NT2/D1 (cell line): ENCODE data around the gene LIPJ.

Experiments
- DNase-seq: peaks from one replicate; pipeline ENCODE4 v3.0.0-alpha.2; 2011; ENCODE audit warnings: low read depth, low spot score
- H3K27me3 ChIP-seq: 2 replicates; pipeline ENCODE4 v1.6.0; 2011; ENCODE audit warnings: mild to moderate bottlenecking; ENCODE audit not compliant: insufficient read length, insufficient read depth
- H3K36me3 ChIP-seq: 2 replicates; pipeline ENCODE4 v1.6.1; 2011; ENCODE audit warnings: mild to moderate bottlenecking, low read length, mixed read lengths; ENCODE audit not compliant: insufficient read depth, insufficient read length
- H3K4me1 ChIP-seq: 2 replicates; pipeline ENCODE4 v1.5.1; 2011; ENCODE audit not compliant: insufficient read depth, insufficient read length
- H3K4me3 ChIP-seq: 2 replicates; pipeline ENCODE4 v1.5.1; 2011; ENCODE audit warnings: low read depth; ENCODE audit not compliant: insufficient read length
- H3K9ac ChIP-seq: 2 replicates; pipeline ENCODE4 v1.6.0; 2011; ENCODE audit warnings: low read depth; ENCODE audit not compliant: insufficient read length
- H3K9me3 ChIP-seq: 2 replicates; pipeline ENCODE4 v1.5.1; 2011; ENCODE audit warnings: mild to moderate bottlenecking, low read length; ENCODE audit not compliant: insufficient read depth
- SUZ12 ChIP-seq: IDR thresholded peaks from 2 replicates; pipeline ENCODE4 v1.6.1; 2011; ENCODE audit not compliant: insufficient read length, insufficient read depth; ENCODE audit errors: extremely low read depth
- YY1 ChIP-seq: IDR thresholded peaks from 2 replicates; pipeline ENCODE4 v1.6.1; 2011; ENCODE audit not compliant: insufficient read length, insufficient read depth
- ZNF274 ChIP-seq: IDR thresholded peaks from 2 replicates; pipeline ENCODE4 v1.6.1; 2011; ENCODE audit warnings: mild to moderate bottlenecking, low read depth, low read length

Gene LIPJ

DNA sequence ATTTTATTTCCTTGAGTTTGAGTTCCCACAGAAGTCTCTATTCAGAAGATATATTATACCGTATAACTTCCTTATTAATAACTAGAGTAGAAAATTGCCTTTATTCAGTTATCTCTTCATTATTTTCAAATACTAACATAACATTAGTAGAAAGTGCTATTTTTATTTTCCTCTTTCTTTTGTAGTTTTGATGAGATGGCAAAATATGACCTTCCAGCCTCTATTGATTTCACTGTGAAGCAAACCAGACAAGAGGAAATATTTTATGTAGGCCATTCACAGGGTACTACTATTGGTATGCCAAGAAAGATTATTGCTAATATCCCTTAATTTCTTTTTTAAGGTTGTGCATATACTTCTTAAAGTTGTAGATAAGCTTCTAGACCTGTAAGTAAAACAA is 7.9 kb downstream of the LIPJ start:
- no peak for DNase-seq
- Histone ChIP-seq H3K27me3 (no peaks in the 10 kb centered on the region), H3K4me3 (no peak overlapping the region), H3K9ac (no peak overlapping the region), H3K9me3 (no peaks in the 10 kb centered on the region), H3K36me3 (no peaks in the 10 kb centered on the region), H3K4me1 (no peaks in the 10 kb centered on the region)
- TF ChIP-seq YY1, result no peak
- no peak for TF ChIP-seq SUZ12
- TF ChIP-seq ZNF274, result no peak

DNA sequence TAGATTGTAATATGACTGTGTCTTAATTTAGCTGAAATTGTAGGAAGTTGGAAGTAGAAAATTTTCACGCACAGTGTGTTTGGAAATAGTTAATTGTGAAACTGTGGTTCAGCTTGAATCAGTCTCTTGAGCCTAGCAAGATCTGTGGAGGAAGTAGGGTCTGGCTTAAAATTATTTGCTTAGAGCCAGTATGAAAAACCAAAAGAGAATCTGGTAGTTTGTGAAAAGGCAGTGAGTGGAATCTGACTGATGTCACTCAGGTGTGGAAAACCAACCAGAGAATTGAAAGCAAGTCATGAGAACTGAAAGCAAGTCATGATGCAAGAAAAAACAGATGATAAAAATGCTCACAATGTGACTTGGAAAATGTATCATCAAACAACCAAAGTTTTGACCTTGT is 11.5 kb downstream of the LIPJ start:
- no peaks in the 10 kb centered on the region for H3K4me1 ChIP-seq
- no peaks in the 10 kb centered on the region for H3K36me3 ChIP-seq
- H3K9ac ChIP-seq, result no peak overlapping the region
- TF ChIP-seq YY1 (no peak), ZNF274 (no peak), SUZ12 (no peak)
- H3K9me3 ChIP-seq, result no peaks in the 10 kb centered on the region
- no peak for DNase-seq
- H3K4me3 ChIP-seq, result no peak overlapping the region
- H3K27me3 ChIP-seq, result no peaks in the 10 kb centered on the region

DNA sequence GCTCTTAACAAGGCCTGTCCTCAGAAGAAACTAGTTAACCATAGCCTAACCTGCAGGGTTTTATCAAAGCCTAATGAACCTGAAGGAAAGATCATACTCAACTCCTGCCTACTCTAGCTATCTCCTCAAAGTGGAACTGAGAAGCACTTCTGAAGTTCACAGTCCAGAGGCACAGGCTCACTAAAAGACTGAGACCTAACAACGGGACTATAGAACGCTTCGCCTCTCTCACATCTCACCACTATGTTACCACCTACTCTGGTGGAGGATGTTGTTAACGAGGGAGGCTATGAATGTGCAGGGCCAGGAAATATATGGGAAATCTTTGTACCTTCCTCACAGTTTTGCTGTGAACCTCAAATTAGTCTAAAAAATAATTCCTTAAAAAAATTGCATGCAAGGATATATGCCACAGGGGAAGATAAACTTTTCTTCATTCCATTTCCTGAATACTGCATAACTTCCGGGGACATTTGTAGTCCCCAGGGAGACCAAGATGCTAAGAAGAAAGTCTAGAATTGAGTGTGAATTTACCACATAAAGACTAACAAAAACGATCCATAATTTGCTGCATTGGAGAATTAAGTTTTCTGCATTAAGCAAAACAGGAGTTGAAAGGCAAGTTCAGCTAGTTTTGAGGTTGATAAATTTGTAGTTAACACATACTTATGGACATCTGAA is 21.6 kb downstream of the LIPJ start:
- TF ChIP-seq ZNF274, result no peak
- no peaks in the 10 kb centered on the region for H3K9me3 ChIP-seq
- H3K4me1 ChIP-seq, result no peaks in the 10 kb centered on the region
- no peak overlapping the region for H3K9ac ChIP-seq
- H3K27me3 ChIP-seq, result no peaks in the 10 kb centered on the region
- no peak for DNase-seq
- no peaks in the 10 kb centered on the region for H3K36me3 ChIP-seq
- H3K4me3 ChIP-seq, result no peak overlapping the region

DNA sequence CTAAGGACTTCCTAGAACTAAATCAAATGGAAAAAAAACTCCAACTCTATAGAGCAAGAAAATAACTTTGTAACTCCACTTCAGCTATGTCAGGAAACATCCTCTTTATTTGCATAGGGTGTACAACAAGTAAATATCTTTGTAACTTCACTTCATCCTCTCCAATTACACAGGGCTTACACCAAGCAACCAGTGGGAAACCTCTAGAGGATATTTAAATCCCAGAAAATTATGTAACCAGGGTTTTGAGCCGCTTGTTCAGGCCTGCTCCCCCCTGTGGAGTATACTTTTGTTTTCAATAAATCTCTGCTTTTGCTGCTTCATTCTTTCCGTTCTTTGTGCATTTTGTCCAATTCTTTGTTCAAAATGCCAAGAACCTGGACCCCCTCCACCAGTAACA is 22.2 kb downstream of the LIPJ start:
- Histone ChIP-seq H3K4me1 (no peaks in the 10 kb centered on the region), H3K27me3 (no peaks in the 10 kb centered on the region), H3K9ac (no peak overlapping the region), H3K36me3 (no peaks in the 10 kb centered on the region), H3K4me3 (no peak overlapping the region), H3K9me3 (no peaks in the 10 kb centered on the region)
- no peak for DNase-seq
- TF ChIP-seq ZNF274 (no peak), YY1 (no peak), SUZ12 (no peak)

DNA sequence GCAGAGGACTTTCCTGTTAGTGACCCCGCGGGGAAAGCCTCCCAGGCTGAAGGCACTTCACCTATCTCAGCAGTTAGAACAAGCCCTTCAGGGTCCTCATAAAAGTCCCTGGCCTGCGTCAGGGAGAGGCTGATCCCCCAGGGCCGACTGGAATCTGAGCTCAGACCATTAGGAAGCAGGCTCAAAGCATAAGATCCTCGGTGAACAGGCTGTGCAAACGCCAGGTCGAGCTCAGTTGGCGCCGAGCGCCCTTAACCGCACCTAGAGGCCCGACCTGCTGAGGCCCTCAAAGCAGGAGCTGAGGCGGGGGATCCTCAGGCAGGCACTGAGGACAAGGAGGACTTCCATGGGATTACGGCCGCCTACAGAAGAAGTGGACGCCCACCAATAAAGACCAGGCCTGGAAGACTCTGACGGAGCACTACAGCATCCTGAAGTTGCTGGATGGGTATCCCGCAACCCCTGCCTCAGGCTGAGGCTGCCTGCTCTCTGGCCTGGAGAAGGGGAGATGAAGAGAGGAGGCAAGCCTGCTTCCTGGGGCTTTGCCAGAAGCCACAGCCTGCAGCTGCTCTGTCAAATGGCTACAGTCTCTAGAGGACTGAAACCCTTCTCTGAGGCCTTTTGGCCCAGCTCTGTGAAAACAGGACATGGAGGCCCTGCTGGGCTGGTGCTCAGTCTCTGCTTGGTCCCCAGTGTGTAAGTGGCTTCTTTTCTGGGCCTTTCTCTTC is 29.9 kb downstream of the LIPJ start:
- H3K9me3 ChIP-seq, result peaks cover 4% of the 10 kb centered on the region; the same call in 1 of the 2 replicates
- TF ChIP-seq SUZ12 (no peak), YY1 (no peak), ZNF274 (no peak)
- no peak overlapping the region for H3K9ac ChIP-seq
- no peak overlapping the region for H3K4me3 ChIP-seq
- H3K4me1 ChIP-seq, result no peaks in the 10 kb centered on the region
- H3K36me3 ChIP-seq, result no peaks in the 10 kb centered on the region
- no peak for DNase-seq
- no peaks in the 10 kb centered on the region for H3K27me3 ChIP-seq

DNA sequence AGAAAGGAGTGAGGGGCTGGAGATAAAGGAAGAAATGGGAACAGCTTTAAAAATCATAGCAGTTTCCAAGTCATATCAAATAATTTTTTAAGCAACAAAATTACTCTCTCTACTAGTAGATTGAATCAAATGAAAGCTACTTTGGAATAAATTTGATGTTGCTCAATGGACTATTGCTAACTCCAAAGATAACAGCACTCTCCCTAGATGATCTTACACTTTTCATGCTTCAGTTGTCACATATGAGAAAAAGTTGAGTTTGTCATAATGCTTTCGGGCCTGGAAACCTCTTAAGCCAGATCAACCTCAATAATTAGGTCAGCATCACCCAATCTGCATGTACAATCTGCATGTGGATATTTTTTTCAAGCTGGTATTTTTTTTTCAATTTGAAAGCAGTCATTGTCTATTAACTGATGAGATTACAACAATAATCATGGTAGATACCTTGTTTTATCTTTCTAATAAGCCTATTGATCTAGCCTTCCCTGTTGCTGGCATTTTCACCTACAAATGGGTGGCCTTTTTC is 31.3 kb downstream of the LIPJ start:
- H3K27me3 ChIP-seq, result no peaks in the 10 kb centered on the region
- H3K9me3 ChIP-seq, result peaks cover 4% of the 10 kb centered on the region; the same call in 1 of the 2 replicates
- no peaks in the 10 kb centered on the region for H3K4me1 ChIP-seq
- no peaks in the 10 kb centered on the region for H3K36me3 ChIP-seq
- DNase-seq, result no peak
- no peak overlapping the region for H3K4me3 ChIP-seq
- H3K9ac ChIP-seq, result no peak overlapping the region
- TF ChIP-seq ZNF274 (no peak), SUZ12 (no peak), YY1 (no peak)

DNA sequence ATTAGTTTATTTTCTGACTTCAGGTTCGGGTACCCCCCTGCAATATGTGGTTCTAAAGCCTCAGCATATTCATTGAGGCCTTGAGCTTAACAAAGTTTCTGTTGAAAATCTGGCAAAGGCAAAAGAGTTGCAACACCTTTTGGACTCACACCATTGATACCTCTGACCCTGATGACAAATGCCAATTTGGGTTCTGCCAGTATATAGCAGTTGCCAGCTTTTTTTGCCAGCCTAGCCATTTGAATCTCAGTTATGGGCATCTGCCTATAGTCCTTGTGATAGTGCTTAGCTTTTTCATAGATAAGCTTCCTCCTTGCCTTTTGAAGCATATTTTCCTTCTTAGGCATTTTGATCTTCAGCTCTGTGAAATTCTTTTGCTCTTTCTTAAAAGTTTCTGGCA is 31.9 kb downstream of the LIPJ start:
- Histone ChIP-seq H3K27me3 (no peaks in the 10 kb centered on the region), H3K9me3 (peaks cover 4% of the 10 kb centered on the region; the same call in 1 of the 2 replicates), H3K9ac (no peak overlapping the region), H3K4me3 (no peak overlapping the region), H3K36me3 (no peaks in the 10 kb centered on the region), H3K4me1 (no peaks in the 10 kb centered on the region)
- DNase-seq, result no peak
- TF ChIP-seq ZNF274 (no peak), SUZ12 (no peak), YY1 (no peak)
